Measurements from ENCODE around the gene HDC. TPM values are rescaled to one million over a fixed set of nuclear protein-coding genes. Genes with fewer than 3 reads are reported as not detected.

The HDC gene
- total RNA-seq, 1 donor from 2014 or later = 5.7 TPM

GRCh38 chr15:50252556-50252955 lies 13.0 kb downstream of the HDC start:
- DNase-seq = no peak

GRCh38 chr15:50251638-50252182 lies 13.8 kb downstream of the HDC start:
- no peak for DNase-seq

GRCh38 chr15:50250760-50251394 lies 14.6 kb downstream of the HDC start:
- DNase-seq = no peak

- DNase-seq = no peak
These were observed 15.8 kb downstream of the HDC start for GRCh38 chr15:50249704-50250103.

GRCh38 chr15:50248994-50249582 lies 16.4 kb downstream of the HDC start:
- no peak for DNase-seq

- DNase-seq = no peak
These were observed 17.5 kb downstream of the HDC start for GRCh38 chr15:50247819-50248655.

- DNase-seq = no peak
These were observed 18.9 kb downstream of the HDC start for GRCh38 chr15:50246631-50247030.

- DNase-seq = no peak
These were observed 20.4 kb downstream of the HDC start for GRCh38 chr15:50244959-50245624.

GRCh38 chr15:50244153-50244552 lies 21.4 kb downstream of the HDC start:
- DNase-seq = no peak

- no peak for DNase-seq
These were observed 23.7 kb downstream of the HDC start for GRCh38 chr15:50241684-50242450.

GRCh38 chr15:50238255-50238654 lies 27.3 kb downstream of the HDC start:
- no peak for DNase-seq

GRCh38 chr15:50236433-50236832 lies 29.1 kb downstream of the HDC start:
- no peak for DNase-seq

- no peak for DNase-seq
These were observed 29.7 kb downstream of the HDC start for GRCh38 chr15:50235794-50236193.

- DNase-seq = no peak
These were observed 30.8 kb downstream of the HDC start for GRCh38 chr15:50234764-50235163.

- no peak for DNase-seq
These were observed 32.3 kb downstream of the HDC start for GRCh38 chr15:50233192-50233736.

- no peak for DNase-seq
These were observed 32.7 kb downstream of the HDC start for GRCh38 chr15:50232791-50233190.

- DNase-seq = no peak
These were observed 33.8 kb downstream of the HDC start for GRCh38 chr15:50231761-50232160.

GRCh38 chr15:50229336-50229735 lies 36.2 kb downstream of the HDC start:
- no peak for DNase-seq

- DNase-seq = no peak
These were observed 36.7 kb downstream of the HDC start for GRCh38 chr15:50228866-50229265.

GRCh38 chr15:50227076-50227475 lies 38.5 kb downstream of the HDC start:
- DNase-seq = no peak

GRCh38 chr15:50225938-50226337 lies 39.6 kb downstream of the HDC start:
- DNase-seq = no peak

GRCh38 chr15:50225057-50225456 lies 40.5 kb downstream of the HDC start:
- DNase-seq = no peak

All from skin of body (tissue), 2 donors.